Measurements from ENCODE around the gene FMN1. TPM values are rescaled to one million over a fixed set of nuclear protein-coding genes. Genes with fewer than 3 reads are reported as not detected.
A peak's percentile ranks its signal among the peaks of the same experiment; 100 is the strongest.

FMN1 gene
- polyA plus RNA-seq, 1 experiment, result 3.7 TPM

GRCh38 chr15:32781781-32782180 is 412.7 kb downstream of the FMN1 start:
- ChIA-PET CTCF (no interaction called here), POLR2A (no interaction called here)
- Histone ChIP-seq H3K27ac (ENCODE audit: low read depth, low read length) (no peak overlapping the region), H3K27me3 (ENCODE audit: control insufficient read depth, insufficient read depth, low read length) (no peaks in the 10 kb centered on the region), H3K4me3 (ENCODE audit: low read depth, low read length) (no peak overlapping the region), H3K9me3 (ENCODE audit: control insufficient read depth, insufficient read depth, low read length) (no peaks in the 10 kb centered on the region)
- no peak for DNase-seq (ENCODE audit: low read depth, low spot score)
- no peak for TF ChIP-seq CTCF (IDR thresholded peaks at IDR 0.05; ENCODE audit: low read depth, low read length)

DNA sequence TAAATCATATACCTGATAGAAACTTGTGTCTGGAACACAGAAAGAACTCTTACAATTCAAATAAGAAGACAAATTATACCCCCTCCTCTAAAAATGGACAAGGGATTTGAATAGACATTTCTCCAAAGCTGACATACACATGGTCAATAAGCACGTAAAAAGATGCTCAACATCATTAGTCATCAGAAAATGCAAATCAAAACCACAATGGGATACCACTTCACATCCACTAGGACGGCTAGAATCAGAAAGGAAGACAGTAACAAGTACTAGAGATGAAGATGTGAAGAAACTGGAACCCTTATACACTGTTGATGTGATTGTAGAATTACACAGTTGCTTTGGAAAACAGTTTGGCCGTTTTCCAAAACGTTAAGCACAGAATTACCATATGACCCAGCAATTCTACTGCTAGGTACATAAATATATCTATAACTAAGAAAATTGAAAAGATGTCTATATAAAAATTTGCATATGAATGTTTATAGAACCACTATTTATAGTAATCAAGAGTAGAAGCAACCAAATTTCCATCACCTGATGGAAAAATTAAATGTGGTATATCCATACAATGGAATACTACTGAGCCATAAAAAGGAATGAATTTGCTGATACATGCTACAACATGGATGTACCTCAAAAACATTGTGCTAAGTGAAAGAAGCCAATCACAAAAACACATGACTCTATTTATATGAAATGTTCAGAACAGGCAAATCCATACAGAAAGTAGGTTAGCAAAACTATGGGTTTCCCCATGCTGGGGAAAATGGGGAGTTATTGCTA is 415.9 kb downstream of the FMN1 start:
- TF ChIP-seq CTCF (IDR thresholded peaks at IDR 0.05; ENCODE audit: low read depth, low read length), result no peak
- H3K9me3 ChIP-seq (ENCODE audit: control insufficient read depth, insufficient read depth, low read length), result no peaks in the 10 kb centered on the region
- ChIA-PET POLR2A (no interaction called here), CTCF (no interaction called here)
- DNase-seq (ENCODE audit: low read depth, low spot score), result no peak
- H3K27ac ChIP-seq (ENCODE audit: low read depth, low read length), result no peak overlapping the region
- H3K4me3 ChIP-seq (ENCODE audit: low read depth, low read length), result no peak overlapping the region
- no peaks in the 10 kb centered on the region for H3K27me3 ChIP-seq (ENCODE audit: control insufficient read depth, insufficient read depth, low read length)

DNA sequence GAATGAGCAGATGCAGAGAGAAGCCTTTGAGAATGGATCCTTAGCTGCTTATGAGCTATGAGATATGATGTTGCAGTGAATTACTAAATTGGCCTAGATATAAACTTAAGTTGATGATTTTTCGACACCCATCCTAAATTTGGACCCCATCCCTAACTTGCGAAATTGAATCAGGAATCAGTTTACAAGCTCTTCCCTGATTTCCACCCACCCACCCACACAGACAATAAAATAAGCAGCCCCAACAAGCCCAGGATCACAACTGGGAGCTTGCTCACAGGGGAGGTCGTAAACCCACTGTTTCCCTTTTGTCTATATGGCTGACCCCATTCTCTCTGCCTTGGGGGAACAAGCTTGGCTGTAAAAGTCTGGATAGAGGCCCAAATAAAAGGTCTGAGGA is 419.4 kb downstream of the FMN1 start:
- Histone ChIP-seq H3K4me3 (ENCODE audit: low read depth, low read length) (no peak overlapping the region), H3K27ac (ENCODE audit: low read depth, low read length) (peak overlapping the region; percentile 34), H3K9me3 (ENCODE audit: control insufficient read depth, insufficient read depth, low read length) (no peaks in the 10 kb centered on the region), H3K27me3 (ENCODE audit: control insufficient read depth, insufficient read depth, low read length) (no peaks in the 10 kb centered on the region)
- no peak for DNase-seq (ENCODE audit: low read depth, low spot score)
- ChIA-PET CTCF (interaction anchor here (1.4 kb wide), 1 partner anchor 113 kb away, joined by 5 read pairs; no protein-coding TSS in a partner anchor), POLR2A (no interaction called here)
- no peak for TF ChIP-seq CTCF (IDR thresholded peaks at IDR 0.05; ENCODE audit: low read depth, low read length)

DNA sequence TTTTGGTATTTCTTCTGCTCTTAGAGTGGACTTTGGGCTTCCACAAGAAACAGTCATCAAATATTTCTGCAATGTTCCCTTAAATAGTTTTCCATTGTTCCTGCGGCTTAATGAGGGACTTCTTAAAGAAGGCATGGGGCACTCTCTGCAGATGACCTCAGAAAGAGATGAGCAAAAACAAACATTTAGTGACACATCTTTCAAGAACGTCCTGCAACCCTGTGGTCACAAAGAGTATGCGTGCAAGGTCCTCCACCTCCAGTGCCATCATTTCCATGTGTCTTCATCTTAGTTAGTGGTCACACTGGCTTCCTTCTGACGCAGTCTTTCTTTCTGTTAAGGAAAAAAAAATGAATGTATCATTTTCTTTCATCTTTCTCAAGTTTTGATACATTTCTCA is 420.5 kb downstream of the FMN1 start:
- H3K9me3 ChIP-seq (ENCODE audit: control insufficient read depth, insufficient read depth, low read length), result no peaks in the 10 kb centered on the region
- CTCF ChIA-PET, result no interaction called here
- no peak for TF ChIP-seq CTCF (IDR thresholded peaks at IDR 0.05; ENCODE audit: low read depth, low read length)
- DNase-seq (ENCODE audit: low read depth, low spot score), result peak; percentile 76
- H3K27me3 ChIP-seq (ENCODE audit: control insufficient read depth, insufficient read depth, low read length), result no peaks in the 10 kb centered on the region
- POLR2A ChIA-PET, result interaction anchor here (0.7 to 0.9 kb wide), 2 partner anchors 28 to 36 kb away, joined by 3 read pairs; no protein-coding TSS in a partner anchor
- H3K27ac ChIP-seq (ENCODE audit: low read depth, low read length), result peak overlapping the region; percentile 77
- no peak overlapping the region for H3K4me3 ChIP-seq (ENCODE audit: low read depth, low read length)

DNA sequence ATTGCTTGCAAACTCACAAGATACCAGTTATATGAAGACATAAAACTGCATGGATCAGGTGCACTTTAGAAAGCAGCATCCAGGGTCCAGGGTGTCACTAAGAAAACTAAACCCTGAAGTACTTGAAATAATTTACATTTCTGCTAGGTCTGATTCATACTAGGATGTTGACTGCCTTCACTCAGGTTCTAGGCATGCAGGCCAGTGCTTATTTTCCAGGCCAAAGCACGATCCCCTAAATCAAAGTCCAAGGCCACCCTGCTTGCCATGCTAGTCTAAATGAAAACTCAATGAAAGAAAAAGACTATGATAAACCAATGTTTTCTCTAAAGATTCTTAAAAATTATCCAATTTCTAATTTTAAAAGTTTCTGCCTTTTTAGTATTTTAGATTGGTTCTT is 427.3 kb downstream of the FMN1 start:
- H3K9me3 ChIP-seq (ENCODE audit: control insufficient read depth, insufficient read depth, low read length), result no peaks in the 10 kb centered on the region
- H3K4me3 ChIP-seq (ENCODE audit: low read depth, low read length), result no peak overlapping the region
- DNase-seq (ENCODE audit: low read depth, low spot score), result no peak
- ChIA-PET CTCF (interaction anchor here (0.5 to 0.6 kb wide), 2 partner anchors 29 to 203 kb away, joined by 3 to 4 read pairs; no protein-coding TSS in a partner anchor), POLR2A (no interaction called here)
- TF ChIP-seq CTCF (IDR thresholded peaks at IDR 0.05; ENCODE audit: low read depth, low read length), result no peak
- no peaks in the 10 kb centered on the region for H3K27me3 ChIP-seq (ENCODE audit: control insufficient read depth, insufficient read depth, low read length)
- no peak overlapping the region for H3K27ac ChIP-seq (ENCODE audit: low read depth, low read length)

Data from AG04450 (cell line).